MM.1S (cell line): Measurements from ENCODE around the gene MTERF2.
"Not testable (repeated sequence)": the region's sequence is repeated elsewhere in the genome, so short reads cannot be mapped to it uniquely, and the experiment has no call there.

ENCODE experiments used
- DNase-seq: peaks from one replicate; pipeline ENCODE4 v3.0.0-alpha.2; 2015
- H2AFZ ChIP-seq: fragments of 300-600 bp; sonication (generic); 2 replicates; pipeline ENCODE4 v1.6.0; 2016; ENCODE audit warnings: antibody characterized with exemption, low read length
- H3F3A ChIP-seq: fragments of 300-600 bp; sonication (generic); 2 replicates; pipeline ENCODE4 v1.6.1; 2016; ENCODE audit warnings: mild to moderate bottlenecking, antibody characterized with exemption, low read length, moderate library complexity, mixed read lengths; ENCODE audit not compliant: insufficient read depth
- H3K27ac ChIP-seq: fragments of 300-600 bp; sonication (generic); 2 replicates; pipeline ENCODE4 v1.5.1; 2016; ENCODE audit warnings: mild to moderate bottlenecking, low read length
- H3K27me3 ChIP-seq: fragments of 300-600 bp; sonication (generic); replicated peaks from 2 replicates; pipeline ENCODE4 v1.6.0; 2016; ENCODE audit warnings: low read length; ENCODE audit not compliant: insufficient read depth
- H3K36me3 ChIP-seq: fragments of 300-600 bp; sonication (generic); replicated peaks from 2 replicates; pipeline ENCODE4 v1.6.1; 2016; ENCODE audit warnings: mild to moderate bottlenecking, low read length, mixed read lengths; ENCODE audit not compliant: insufficient read depth
- H3K4me1 ChIP-seq: fragments of 300-600 bp; sonication (generic); 2 replicates; pipeline ENCODE4 v1.6.1; 2016; ENCODE audit warnings: low read length, mixed read lengths
- H3K4me2 ChIP-seq: fragments of 300-600 bp; sonication (generic); 2 replicates; pipeline ENCODE4 v1.6.0; 2016; ENCODE audit warnings: low read depth, low read length
- H3K4me3 ChIP-seq: fragments of 300-600 bp; sonication (generic); 2 replicates; pipeline ENCODE4 v1.5.1; 2016; ENCODE audit warnings: low read length, mixed read lengths
- H3K79me2 ChIP-seq: fragments of 300-600 bp; sonication (generic); 2 replicates; pipeline ENCODE4 v1.6.1; 2016; ENCODE audit warnings: mixed run types, low read length, mixed read lengths
- H3K9ac ChIP-seq: fragments of 300-600 bp; sonication (generic); 2 replicates; pipeline ENCODE4 v1.6.1; 2016; ENCODE audit warnings: low read length, mixed read lengths
- H3K9me2 ChIP-seq: fragments of 300-600 bp; sonication (generic); replicated peaks from 2 replicates; pipeline ENCODE4 v1.6.1; 2016; ENCODE audit warnings: mild to moderate bottlenecking, low read length, mixed read lengths; ENCODE audit not compliant: insufficient read depth
- H3K9me3 ChIP-seq: fragments of 300-600 bp; sonication (generic); replicated peaks from 2 replicates; pipeline ENCODE4 v1.6.1; 2016; ENCODE audit warnings: mild to moderate bottlenecking, low read length, mixed read lengths; ENCODE audit not compliant: insufficient read depth
- H4K20me1 ChIP-seq: fragments of 300-600 bp; sonication (generic); 2 replicates; pipeline ENCODE4 v1.6.1; 2016; ENCODE audit warnings: mild to moderate bottlenecking, low read length, moderate library complexity, mixed read lengths; ENCODE audit not compliant: insufficient read depth
- CTCF ChIP-seq: fragments of 300-600 bp; sonication (generic); IDR thresholded peaks from 2 replicates; pipeline ENCODE4 v1.5.1; 2016; ENCODE audit warnings: antibody characterized with exemption, low read length, mixed read lengths
- EZH2 ChIP-seq: fragments of 300-600 bp; sonication (generic); optimal IDR thresholded peaks from 2 replicates; pipeline ENCODE3; 2017; ENCODE audit warnings: low read depth, mild to moderate bottlenecking, antibody characterized with exemption, low read length, mixed read lengths
- EZH2phosphoT487 ChIP-seq: fragments of 300-600 bp; sonication (generic); IDR thresholded peaks from 2 replicates; pipeline ENCODE4 v1.6.1; 2018; ENCODE audit warnings: antibody characterized with exemption, low read length

Gene MTERF2

DNA sequence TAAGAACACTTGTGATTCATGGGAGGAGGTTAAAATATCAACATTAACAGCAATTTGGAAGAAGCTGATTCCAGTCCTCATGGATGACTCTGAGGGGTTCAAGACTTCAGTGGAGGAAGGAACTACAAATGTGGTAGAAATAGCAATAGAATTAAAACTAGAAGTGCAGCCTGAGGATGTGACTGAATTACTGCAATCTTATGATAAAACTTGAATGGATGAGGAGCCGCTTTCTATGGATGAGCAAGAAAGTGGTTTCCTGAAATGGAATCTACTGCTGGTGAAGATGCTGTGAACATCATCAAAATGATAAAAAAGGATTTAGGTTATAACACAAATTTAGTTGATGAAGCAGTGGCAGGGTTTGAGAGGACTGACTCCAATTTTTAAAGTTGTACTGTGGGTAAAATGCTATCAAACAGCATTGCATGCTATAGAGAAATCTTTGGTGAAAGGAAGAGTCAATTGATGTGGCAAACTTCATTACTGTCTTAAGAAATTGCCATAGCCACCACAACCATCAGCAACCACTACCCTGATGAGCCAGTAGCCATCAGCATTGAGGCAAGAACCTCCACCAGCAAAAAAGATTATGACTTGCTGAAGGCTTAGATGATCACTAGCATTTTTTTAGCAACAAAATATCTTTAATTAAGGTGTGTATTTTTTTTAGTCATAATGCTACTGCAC, 25.9 kb upstream of the MTERF2 start:
- TF ChIP-seq EZH2 = no peak
- TF ChIP-seq CTCF = no peak
- TF ChIP-seq EZH2phosphoT487 = no peak
- Histone ChIP-seq H2AFZ (no peak overlapping the region), H3K4me3 (no peak overlapping the region)

DNA sequence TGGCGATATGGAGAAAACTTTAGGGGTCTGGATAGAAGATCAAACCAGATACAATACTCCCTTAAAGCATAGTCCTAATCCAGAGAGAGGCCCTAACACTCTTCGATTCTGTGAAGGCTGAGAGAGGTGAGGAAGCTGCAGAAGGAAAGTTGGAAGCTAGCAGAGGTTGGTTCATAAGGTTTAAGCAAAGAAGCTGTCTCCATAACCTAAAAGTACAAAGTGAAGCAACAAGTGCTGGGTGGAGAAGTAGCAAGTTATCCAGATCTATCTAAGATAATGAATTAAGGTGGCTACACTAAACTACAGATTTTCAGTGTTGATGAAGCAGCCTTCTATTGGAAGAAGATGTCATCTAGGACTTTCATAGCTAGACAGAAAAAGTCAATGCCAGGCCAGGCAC, 24.6 kb upstream of the MTERF2 start:
- no peak overlapping the region for H2AFZ ChIP-seq
- no peak for DNase-seq
- H3K36me3 ChIP-seq = no peaks in the 10 kb centered on the region
- no peak overlapping the region for H3K9ac ChIP-seq
- no peaks in the 10 kb centered on the region for H3K79me2 ChIP-seq
- no peaks in the 10 kb centered on the region for H4K20me1 ChIP-seq
- no peaks in the 10 kb centered on the region for H3K9me3 ChIP-seq
- no peaks in the 10 kb centered on the region for H3K27me3 ChIP-seq
- H3K9me2 ChIP-seq = no peaks in the 10 kb centered on the region
- H3K4me2 ChIP-seq = no peak overlapping the region
- no peak for TF ChIP-seq EZH2phosphoT487
- TF ChIP-seq EZH2 = no peak
- no peak for TF ChIP-seq CTCF
- peaks cover 11% of the 10 kb centered on the region for H3K4me1 ChIP-seq
- H3F3A ChIP-seq = no peaks in the 10 kb centered on the region
- H3K4me3 ChIP-seq = no peak overlapping the region
- no peak overlapping the region for H3K27ac ChIP-seq

More for the DNA sequence above, 25.9 kb upstream of the MTERF2 start:
- no peaks in the 10 kb centered on the region for H3K9me3 ChIP-seq
- no peak for DNase-seq
- no peaks in the 10 kb centered on the region for H3K9me2 ChIP-seq
- H3F3A ChIP-seq = no peaks in the 10 kb centered on the region
- no peaks in the 10 kb centered on the region for H3K36me3 ChIP-seq
- H3K27me3 ChIP-seq = no peaks in the 10 kb centered on the region
- peaks cover 11% of the 10 kb centered on the region for H3K4me1 ChIP-seq
- H3K9ac ChIP-seq = no peak overlapping the region
- H3K79me2 ChIP-seq = no peaks in the 10 kb centered on the region
- H4K20me1 ChIP-seq = no peaks in the 10 kb centered on the region
- H3K4me2 ChIP-seq = no peak overlapping the region
- no peak overlapping the region for H3K27ac ChIP-seq

- Histone ChIP-seq H3F3A (no peaks in the 10 kb centered on the region), H3K9me2 (no peaks in the 10 kb centered on the region), H3K27ac (no peak overlapping the region), H3K79me2 (no peaks in the 10 kb centered on the region), H3K27me3 (no peaks in the 10 kb centered on the region), H3K4me2 (no peak overlapping the region), H3K36me3 (no peaks in the 10 kb centered on the region), H3K9ac (no peak overlapping the region), H3K4me1 (peaks cover 8% of the 10 kb centered on the region), H2AFZ (no peak overlapping the region), H4K20me1 (no peaks in the 10 kb centered on the region), H3K9me3 (no peaks in the 10 kb centered on the region), H3K4me3 (no peak overlapping the region)
- no peak for TF ChIP-seq CTCF
- no peak for TF ChIP-seq EZH2phosphoT487
- no peak for DNase-seq
Measured at GRCh38 chr12:107007411-107007810, 20.5 kb upstream of the MTERF2 start.

- H4K20me1 ChIP-seq, H3K27me3 ChIP-seq, DNase-seq, H3K79me2 ChIP-seq, H3K4me3 ChIP-seq, H2AFZ ChIP-seq, H3K4me2 ChIP-seq, H3K27ac ChIP-seq, H3K9ac ChIP-seq, H3K36me3 ChIP-seq, H3K9me3 ChIP-seq, H3K9me2 ChIP-seq, H3K4me1 ChIP-seq, H3F3A ChIP-seq: not testable (repeated sequence)
Measured at GRCh38 chr12:107002665-107003064, 15.7 kb upstream of the MTERF2 start.
